Thyroid gland (tissue), 4 donors: ENCODE data around the gene DACH2. TPM values are rescaled to one million over a fixed set of nuclear protein-coding genes. Genes with fewer than 3 reads are reported as not detected.
"Not testable (repeated sequence)": the region's sequence is repeated elsewhere in the genome, so short reads cannot be mapped to it uniquely, and the experiment has no call there.

Experiments
- DNase-seq, 2 donors: peaks; one replicate each; pipeline ENCODE4 v3.0.0-alpha.2; 2019
- H3K27ac ChIP-seq, 3 donors: fragments of 200-600 bp; sonication (generic); 1 replicate in 2 of 3; 2 replicates in 1 of 3; pipeline ENCODE4 v1.5.1; 2016 to 2019; ENCODE audit warnings: mild to moderate bottlenecking in 1 of 3, moderate library complexity in 1 of 3
- H3K27me3 ChIP-seq: fragments of 200-600 bp; sonication (generic); one replicate; pipeline ENCODE4 v1.5.1; 2019
- H3K36me3 ChIP-seq, 2 donors: fragments of 200-600 bp; sonication (generic); one replicate each; pipeline ENCODE4 v1.5.1; 2016 to 2019
- H3K4me1 ChIP-seq, 2 donors: fragments of 200-600 bp; sonication (generic); one replicate each; pipeline ENCODE4 v1.5.1; 2017 to 2019
- H3K4me3 ChIP-seq, 3 donors: fragments of 200-600 bp; sonication (generic); replicated peaks in 1 of 3; 1 replicate in 2 of 3; 2 replicates in 1 of 3; pipeline ENCODE4 v1.5.1; 2016; ENCODE audit warnings: mild to moderate bottlenecking in 1 of 3
- H3K9me3 ChIP-seq: fragments of 200-600 bp; sonication (generic); one replicate; pipeline ENCODE4 v1.5.1; 2017
- POLR2A ChIP-seq, 2 donors: fragments of 450-650 bp; IDR thresholded peaks; one replicate each; pipeline ENCODE4 v1.6.1; 2017; ENCODE audit warnings: antibody characterized with exemption in 2 of 2, mild to moderate bottlenecking in 2 of 2, moderate library complexity in 1 of 2
- WGBS, 2 donors: methylation state at CpG; one replicate each; pipeline ENCODE4 v1.1.5; 2017; 5-methylcytosine and 5-hydroxymethylcytosine counted together
- intact Hi-C: fragments of 100-400 bp; cut with DNase I; formaldehyde crosslinking; loops from one replicate; pipeline ENCODE4 v1.15.1; 2023
- total RNA-seq, 4 donors: library from RNA; depleted of rRNA; stranded (reverse); fragments of >200 nt; gene quantifications; one replicate each; pipeline ENCODE4 v1.2.3, GENCODE V29; 2016
- TF ChIP-seq, protein P1 (sequence below), 6 experiments: fragments of 200-600 bp in 3 of 6; fragments of 450-650 bp in 3 of 6; sonication (generic) in 3 of 6; IDR thresholded peaks; one replicate each; pipeline ENCODE4 v1.5.1; 2016 to 2019; ENCODE audit warnings: antibody characterized with exemption in 6 of 6, mild to moderate bottlenecking in 2 of 6, inconsistent platforms in 1 of 6, moderate library complexity in 1 of 6

The DACH2 gene
- total RNA-seq, 4 donors from 2014 or later: 0.13 to 0.54 (median 0.33) TPM; not detected in 1

DNA sequence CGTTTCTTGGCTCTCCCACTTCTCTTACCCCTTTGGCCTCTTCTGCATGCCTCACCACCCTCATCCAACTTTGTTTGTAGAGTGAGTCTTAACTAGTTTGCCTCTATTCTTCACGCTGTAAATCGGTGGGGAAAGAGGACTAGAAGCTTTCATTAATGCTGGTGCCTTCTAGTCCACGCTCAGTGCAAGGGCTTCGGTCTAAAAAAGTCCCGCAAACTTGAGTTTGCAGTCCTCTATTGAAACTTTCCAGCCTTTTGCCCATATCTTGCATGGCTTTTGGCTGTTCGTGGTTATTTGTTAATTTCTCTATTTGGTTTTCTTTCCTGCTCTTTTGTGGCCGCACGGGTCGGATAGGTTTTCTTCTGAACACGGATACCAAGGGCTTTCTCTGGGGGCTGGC, 868 bp downstream of the DACH2 start:
- peaks cover 0 to 10% of the 10 kb centered on the region in 2 donors for H3K4me1 ChIP-seq
- H3K9me3 ChIP-seq: no peaks in the 10 kb centered on the region
- TF ChIP-seq, protein P1, sequence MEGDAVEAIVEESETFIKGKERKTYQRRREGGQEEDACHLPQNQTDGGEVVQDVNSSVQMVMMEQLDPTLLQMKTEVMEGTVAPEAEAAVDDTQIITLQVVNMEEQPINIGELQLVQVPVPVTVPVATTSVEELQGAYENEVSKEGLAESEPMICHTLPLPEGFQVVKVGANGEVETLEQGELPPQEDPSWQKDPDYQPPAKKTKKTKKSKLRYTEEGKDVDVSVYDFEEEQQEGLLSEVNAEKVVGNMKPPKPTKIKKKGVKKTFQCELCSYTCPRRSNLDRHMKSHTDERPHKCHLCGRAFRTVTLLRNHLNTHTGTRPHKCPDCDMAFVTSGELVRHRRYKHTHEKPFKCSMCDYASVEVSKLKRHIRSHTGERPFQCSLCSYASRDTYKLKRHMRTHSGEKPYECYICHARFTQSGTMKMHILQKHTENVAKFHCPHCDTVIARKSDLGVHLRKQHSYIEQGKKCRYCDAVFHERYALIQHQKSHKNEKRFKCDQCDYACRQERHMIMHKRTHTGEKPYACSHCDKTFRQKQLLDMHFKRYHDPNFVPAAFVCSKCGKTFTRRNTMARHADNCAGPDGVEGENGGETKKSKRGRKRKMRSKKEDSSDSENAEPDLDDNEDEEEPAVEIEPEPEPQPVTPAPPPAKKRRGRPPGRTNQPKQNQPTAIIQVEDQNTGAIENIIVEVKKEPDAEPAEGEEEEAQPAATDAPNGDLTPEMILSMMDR (IDR thresholded peaks at IDR 0.05): no peak
- no peak for TF ChIP-seq POLR2A (IDR thresholded peaks at IDR 0.05)
- H3K27me3 ChIP-seq: no peaks in the 10 kb centered on the region
- peak overlapping the region in 1 of 3 donors; percentile 27 for H3K4me3 ChIP-seq
- no peak overlapping the region for H3K27ac ChIP-seq
- H3K36me3 ChIP-seq: no peaks in the 10 kb centered on the region
- 4% methylated on average over 11 of the region's 11 CpGs for WGBS, 2 donors
- intact Hi-C loops: no loop called here
- DNase-seq: peak; percentile 7 to 15

DNA sequence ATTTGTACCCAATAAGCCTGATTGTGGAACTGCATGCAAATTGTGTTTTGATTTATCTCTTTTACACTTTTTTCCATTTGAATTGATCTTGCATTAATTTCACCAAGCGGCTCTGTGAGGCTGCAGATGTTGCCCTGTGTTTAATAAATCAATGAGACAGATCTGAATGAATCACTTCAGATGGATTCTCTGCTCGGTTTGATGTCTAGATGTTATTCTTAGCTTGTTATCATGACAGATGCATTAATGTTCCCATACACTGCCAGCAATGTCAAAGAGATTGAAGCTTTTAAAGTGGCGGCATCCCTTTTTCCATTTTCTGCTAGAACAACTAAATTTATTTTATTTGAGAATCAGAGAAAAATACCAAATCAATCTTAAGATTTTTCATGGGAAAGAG, 6.3 kb downstream of the DACH2 start:
- intact Hi-C loops: no loop called here
- H3K27me3 ChIP-seq: no peaks in the 10 kb centered on the region
- H3K4me1 ChIP-seq: peaks cover 0 to 1% of the 10 kb centered on the region in 2 donors
- H3K9me3 ChIP-seq: no peaks in the 10 kb centered on the region
- no peak overlapping the region for H3K27ac ChIP-seq
- 79 to 84% methylated on average over 3 of the region's 3 CpGs for WGBS, 2 donors
- DNase-seq: no peak
- no peaks in the 10 kb centered on the region for H3K36me3 ChIP-seq
- no peak overlapping the region for H3K4me3 ChIP-seq
- TF ChIP-seq, protein P1 (IDR thresholded peaks at IDR 0.05): no peak
- TF ChIP-seq POLR2A (IDR thresholded peaks at IDR 0.05): no peak

DNA sequence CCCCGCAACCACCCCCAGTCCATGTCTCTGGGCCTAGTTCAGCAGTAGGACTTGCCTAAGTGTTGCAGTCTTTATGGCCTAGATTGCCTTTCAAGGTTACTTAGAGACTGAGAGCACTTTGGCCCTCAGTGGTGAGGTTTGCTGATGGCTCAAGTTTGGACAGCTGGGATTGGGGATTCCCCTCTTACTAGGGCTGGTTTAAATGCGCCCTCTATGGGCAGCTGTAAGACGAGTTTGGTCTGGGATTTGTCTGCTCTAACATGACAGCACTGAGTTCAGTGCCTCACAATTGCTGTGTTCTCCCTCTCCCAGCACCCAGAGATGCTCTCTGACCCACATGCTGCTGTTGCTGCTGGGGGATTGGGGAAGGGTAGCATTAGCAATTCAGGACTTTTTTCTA, 23.1 kb downstream of the DACH2 start:
- Histone ChIP-seq H3K36me3 (no peaks in the 10 kb centered on the region), H3K27ac (no peak overlapping the region), H3K4me1 (no peaks in the 10 kb centered on the region), H3K4me3 (no peak overlapping the region), H3K9me3 (no peaks in the 10 kb centered on the region), H3K27me3 (no peaks in the 10 kb centered on the region)
- intact Hi-C loops: no loop called here
- peak; percentile 12 to 16 for DNase-seq
- TF ChIP-seq, protein P1 (IDR thresholded peaks at IDR 0.05): peak in 2 of 6 experiments; percentile 22 to 29
- no peak for TF ChIP-seq POLR2A (IDR thresholded peaks at IDR 0.05)
- WGBS, 2 donors: 42% methylated on average over 3 of the region's 3 CpGs; no CpG with 5 or more reads in 1 of the 2 donors

DNA sequence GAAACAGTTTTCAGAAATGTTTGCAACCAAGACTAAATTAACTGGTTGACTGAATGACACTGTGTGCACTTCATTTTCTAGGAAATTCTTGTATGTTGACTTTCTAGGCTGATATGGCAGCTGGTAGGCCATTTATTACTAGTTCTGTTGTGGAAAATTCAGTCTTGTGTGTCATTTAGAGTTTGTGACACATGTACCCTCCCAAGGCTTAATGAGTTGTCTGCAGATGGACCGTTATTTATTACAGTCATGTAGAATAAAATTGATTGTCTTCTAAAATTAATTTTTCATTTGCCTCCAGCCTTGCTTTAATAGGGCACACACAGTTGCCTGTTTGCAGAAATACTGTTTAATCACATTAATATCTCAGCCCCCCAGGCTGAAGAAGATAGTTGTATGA, 30.7 kb downstream of the DACH2 start:
- Histone ChIP-seq H3K27me3 (no peaks in the 10 kb centered on the region), H3K27ac (no peak overlapping the region), H3K36me3 (no peaks in the 10 kb centered on the region), H3K4me3 (no peak overlapping the region), H3K4me1 (no peaks in the 10 kb centered on the region), H3K9me3 (no peaks in the 10 kb centered on the region)
- WGBS, 2 donors: 90 to 93% methylated on average over 1 of the region's 1 CpG
- no peak for TF ChIP-seq POLR2A (IDR thresholded peaks at IDR 0.05)
- TF ChIP-seq, protein P1 (IDR thresholded peaks at IDR 0.05): no peak
- intact Hi-C loops: no loop called here
- DNase-seq: no peak

DNA sequence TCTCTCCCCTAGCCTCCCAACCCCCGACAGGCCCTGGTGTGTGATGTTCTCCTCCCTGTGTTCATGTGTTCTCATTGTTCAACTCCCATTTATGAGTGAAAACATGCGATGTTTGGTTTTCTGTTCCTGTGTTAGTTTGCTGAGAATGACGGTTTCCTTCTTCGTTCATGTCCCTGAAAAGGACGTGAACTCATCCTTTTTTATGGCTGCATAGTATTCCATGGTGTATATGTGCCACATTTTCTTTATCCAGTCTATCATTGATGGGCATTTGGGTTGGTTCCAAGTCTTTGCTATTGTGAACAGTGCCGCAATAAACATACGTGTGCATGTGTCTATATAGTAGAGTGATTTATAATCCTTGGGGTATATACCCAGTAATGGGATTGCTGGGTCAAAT, 33.1 kb downstream of the DACH2 start:
- DNase-seq, H3K27me3 ChIP-seq, H3K27ac ChIP-seq, H3K4me3 ChIP-seq, H3K36me3 ChIP-seq, intact Hi-C loops, H3K9me3 ChIP-seq, H3K4me1 ChIP-seq: not testable (repeated sequence)
- 95 to 97% methylated on average over 7 of the region's 7 CpGs for WGBS, 2 donors

DNA sequence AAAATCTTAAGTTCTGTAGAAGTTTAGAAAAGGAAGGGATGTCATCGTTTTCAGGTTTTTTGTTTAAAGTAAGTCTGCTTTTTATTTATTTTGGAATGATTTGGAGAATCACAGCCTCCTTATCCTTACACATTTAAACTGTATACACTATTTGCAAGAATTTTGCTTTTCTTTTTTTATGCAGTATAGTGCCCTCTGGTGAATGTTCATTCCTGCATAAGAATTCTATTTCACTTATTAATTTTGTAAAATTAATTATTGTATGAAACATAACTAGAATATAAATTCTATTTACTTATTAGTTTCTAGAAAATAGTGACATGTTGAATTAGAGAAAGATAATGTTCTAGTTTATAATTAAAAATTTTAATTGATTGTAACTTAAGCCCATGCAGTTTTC, 44.6 kb downstream of the DACH2 start:
- Histone ChIP-seq H3K4me1 (no peaks in the 10 kb centered on the region), H3K27ac (no peak overlapping the region), H3K27me3 (no peaks in the 10 kb centered on the region), H3K9me3 (no peaks in the 10 kb centered on the region), H3K36me3 (no peaks in the 10 kb centered on the region), H3K4me3 (no peak overlapping the region)
- no peak for TF ChIP-seq POLR2A (IDR thresholded peaks at IDR 0.05)
- TF ChIP-seq, protein P1 (IDR thresholded peaks at IDR 0.05): no peak
- intact Hi-C loops: no loop called here
- WGBS, 2 donors: 69 to 71% methylated on average over 1 of the region's 1 CpG
- no peak for DNase-seq
